Left ventricle myocardium inferior (tissue), 1 donor: ENCODE results near the gene PRDM16. TPM values are rescaled to one million over a fixed set of nuclear protein-coding genes. Genes with fewer than 3 reads are reported as not detected.

ENCODE experiments used
- DNase-seq: peaks from one replicate; pipeline ENCODE4 v3.0.0-alpha.2; 2020
- H3K27ac ChIP-seq: fragments of 200-600 bp; replicated peaks from 2 replicates; pipeline ENCODE4 v1.8.0; 2021
- H3K27me3 ChIP-seq: fragments of 200-600 bp; 2 replicates; pipeline ENCODE4 v1.8.0; 2021; ENCODE audit warnings: low read depth
- H3K36me3 ChIP-seq: fragments of 200-600 bp; 2 replicates; pipeline ENCODE4 v1.8.0; 2021
- H3K4me1 ChIP-seq: fragments of 200-600 bp; 2 replicates; pipeline ENCODE4 v1.8.0; 2021
- H3K4me3 ChIP-seq: fragments of 200-600 bp; 2 replicates; pipeline ENCODE4 v1.8.0; 2021; ENCODE audit warnings: mild to moderate bottlenecking, moderate library complexity
- H3K9me3 ChIP-seq: fragments of 200-600 bp; replicated peaks from 2 replicates; pipeline ENCODE4 v1.8.0; 2021
- intact Hi-C: fragments of 100-400 bp; cut with micrococcal nuclease; formaldehyde crosslinking; loops from one replicate; pipeline ENCODE4 v1.11.0; 2022
- total RNA-seq: library from RNA; stranded (reverse); fragmentation: NEBNext Ultra II Directional; extraction: Animal tissue kit (Norgen Biotek cat#: 25700); gene quantifications from one replicate; pipeline ENCODE4 v1.2.1, GENCODE V29; 2021
- TF ChIP-seq, protein P1 (sequence below): fragments of 200-600 bp; IDR thresholded peaks from 2 replicates; pipeline ENCODE4 v1.8.0; 2021; ENCODE audit warnings: antibody characterized with exemption, mild to moderate bottlenecking, borderline replicate concordance
- donor health status: DM: no; HTN: yes; CAD: no; lungs with severe emphysema.

The PRDM16 gene
- total RNA-seq, 1 donor from 2014 or later, result 16.6 TPM

GRCh38 chr1:3419415-3420204 lies 350.6 kb downstream of the PRDM16 start:
- intact Hi-C loops, result loop anchor here (5.0 kb wide), 1 partner anchor 407 kb away; no protein-coding TSS in a partner anchor
- TF ChIP-seq, protein P1, sequence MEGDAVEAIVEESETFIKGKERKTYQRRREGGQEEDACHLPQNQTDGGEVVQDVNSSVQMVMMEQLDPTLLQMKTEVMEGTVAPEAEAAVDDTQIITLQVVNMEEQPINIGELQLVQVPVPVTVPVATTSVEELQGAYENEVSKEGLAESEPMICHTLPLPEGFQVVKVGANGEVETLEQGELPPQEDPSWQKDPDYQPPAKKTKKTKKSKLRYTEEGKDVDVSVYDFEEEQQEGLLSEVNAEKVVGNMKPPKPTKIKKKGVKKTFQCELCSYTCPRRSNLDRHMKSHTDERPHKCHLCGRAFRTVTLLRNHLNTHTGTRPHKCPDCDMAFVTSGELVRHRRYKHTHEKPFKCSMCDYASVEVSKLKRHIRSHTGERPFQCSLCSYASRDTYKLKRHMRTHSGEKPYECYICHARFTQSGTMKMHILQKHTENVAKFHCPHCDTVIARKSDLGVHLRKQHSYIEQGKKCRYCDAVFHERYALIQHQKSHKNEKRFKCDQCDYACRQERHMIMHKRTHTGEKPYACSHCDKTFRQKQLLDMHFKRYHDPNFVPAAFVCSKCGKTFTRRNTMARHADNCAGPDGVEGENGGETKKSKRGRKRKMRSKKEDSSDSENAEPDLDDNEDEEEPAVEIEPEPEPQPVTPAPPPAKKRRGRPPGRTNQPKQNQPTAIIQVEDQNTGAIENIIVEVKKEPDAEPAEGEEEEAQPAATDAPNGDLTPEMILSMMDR, result no peak
- peaks cover 56% of the 10 kb centered on the region for H3K4me1 ChIP-seq
- no peaks in the 10 kb centered on the region for H3K27me3 ChIP-seq
- H3K27ac ChIP-seq, result no peak overlapping the region
- H3K9me3 ChIP-seq, result peaks cover 8% of the 10 kb centered on the region
- H3K36me3 ChIP-seq, result peaks cover 8% of the 10 kb centered on the region
- DNase-seq, result no peak
- H3K4me3 ChIP-seq, result no peak overlapping the region

DNA sequence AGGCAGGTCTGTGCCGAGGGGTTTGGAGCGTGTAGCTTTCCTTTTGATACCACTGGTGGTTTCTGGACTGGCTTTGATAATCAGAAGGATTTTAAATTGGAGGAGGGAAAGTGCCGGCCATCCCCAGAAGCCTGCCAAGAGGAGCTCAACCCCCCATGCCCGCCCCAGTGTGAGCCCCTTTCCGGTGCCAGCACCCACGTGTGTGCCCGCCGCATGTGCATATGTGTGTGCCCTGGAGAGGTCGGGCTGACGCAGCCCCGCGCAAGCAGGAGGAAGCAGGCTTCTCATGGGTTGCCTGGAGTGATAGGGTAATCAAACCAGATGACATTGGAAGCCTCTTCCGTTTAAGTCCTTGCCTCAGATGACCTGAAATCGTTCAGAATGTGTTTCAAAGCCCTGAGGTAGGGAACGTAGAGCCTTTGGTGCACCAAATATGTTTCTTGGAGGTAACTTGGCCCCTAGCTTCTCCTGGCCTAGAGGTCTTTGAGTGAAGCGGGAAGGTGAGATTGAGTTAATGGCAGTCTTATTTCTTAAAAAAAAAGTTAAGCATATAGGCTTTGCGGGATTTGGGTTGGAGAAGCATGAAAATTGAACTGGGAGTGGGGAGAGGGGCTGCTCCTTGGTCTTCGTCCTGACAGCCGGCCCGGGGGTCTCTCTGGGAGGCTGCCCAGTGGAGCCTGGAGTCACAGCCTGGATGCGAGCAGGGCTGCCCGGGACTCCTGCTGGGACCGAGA lies 351.4 kb downstream of the PRDM16 start:
- intact Hi-C loops, result loop anchor here (5.0 kb wide), 1 partner anchor 408 kb away; no protein-coding TSS in a partner anchor
- TF ChIP-seq, protein P1, result no peak
- no peak for DNase-seq
- H3K36me3 ChIP-seq, result peaks cover 8% of the 10 kb centered on the region
- peaks cover 8% of the 10 kb centered on the region for H3K9me3 ChIP-seq
- H3K4me1 ChIP-seq, result peaks cover 56% of the 10 kb centered on the region
- no peak overlapping the region for H3K4me3 ChIP-seq
- H3K27me3 ChIP-seq, result peaks cover under 1% of the 10 kb centered on the region
- H3K27ac ChIP-seq, result no peak overlapping the region

DNA sequence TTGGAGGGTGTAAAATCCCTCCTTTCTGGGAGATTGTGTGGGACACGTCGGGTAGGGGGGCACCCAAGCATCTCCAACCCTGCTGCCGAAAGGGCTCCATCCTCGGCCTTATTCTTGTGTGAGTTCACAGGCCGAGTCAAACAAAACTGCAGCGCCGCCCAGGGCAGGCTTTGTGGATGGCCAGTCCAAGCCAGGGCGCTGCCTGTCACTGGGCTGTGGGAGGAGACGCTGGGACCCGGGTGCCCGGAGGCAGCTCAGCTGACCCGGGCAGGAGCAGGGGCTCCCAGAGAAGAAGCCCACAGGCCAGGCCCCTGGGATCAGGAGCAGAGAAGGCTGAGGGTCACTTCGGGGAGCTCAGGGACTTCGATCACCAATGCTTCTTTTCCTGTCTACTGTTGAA lies 353.6 kb downstream of the PRDM16 start:
- H3K4me3 ChIP-seq, result peak overlapping the region; percentile 38
- peaks cover 19% of the 10 kb centered on the region for H3K36me3 ChIP-seq
- DNase-seq, result no peak
- peaks cover 3% of the 10 kb centered on the region for H3K27me3 ChIP-seq
- TF ChIP-seq, protein P1, result no peak
- intact Hi-C loops, result loop anchor here (5.0 kb wide), 1 partner anchor 410 kb away; no protein-coding TSS in a partner anchor
- peaks cover 48% of the 10 kb centered on the region for H3K4me1 ChIP-seq
- H3K27ac ChIP-seq, result peak overlapping the region; percentile 93
- H3K9me3 ChIP-seq, result no peaks in the 10 kb centered on the region

GRCh38 chr1:3423245-3423829 lies 354.3 kb downstream of the PRDM16 start:
- Histone ChIP-seq H3K4me1 (peaks cover 48% of the 10 kb centered on the region), H3K27ac (peak overlapping the region; percentile 93), H3K27me3 (peaks cover 3% of the 10 kb centered on the region), H3K9me3 (no peaks in the 10 kb centered on the region), H3K4me3 (peak overlapping the region; percentile 38), H3K36me3 (peaks cover 15% of the 10 kb centered on the region)
- intact Hi-C loops, result loop anchor here (5.0 kb wide), 1 partner anchor 411 kb away; no protein-coding TSS in a partner anchor
- DNase-seq, result peak; percentile 88
- TF ChIP-seq, protein P1, result no peak

DNA sequence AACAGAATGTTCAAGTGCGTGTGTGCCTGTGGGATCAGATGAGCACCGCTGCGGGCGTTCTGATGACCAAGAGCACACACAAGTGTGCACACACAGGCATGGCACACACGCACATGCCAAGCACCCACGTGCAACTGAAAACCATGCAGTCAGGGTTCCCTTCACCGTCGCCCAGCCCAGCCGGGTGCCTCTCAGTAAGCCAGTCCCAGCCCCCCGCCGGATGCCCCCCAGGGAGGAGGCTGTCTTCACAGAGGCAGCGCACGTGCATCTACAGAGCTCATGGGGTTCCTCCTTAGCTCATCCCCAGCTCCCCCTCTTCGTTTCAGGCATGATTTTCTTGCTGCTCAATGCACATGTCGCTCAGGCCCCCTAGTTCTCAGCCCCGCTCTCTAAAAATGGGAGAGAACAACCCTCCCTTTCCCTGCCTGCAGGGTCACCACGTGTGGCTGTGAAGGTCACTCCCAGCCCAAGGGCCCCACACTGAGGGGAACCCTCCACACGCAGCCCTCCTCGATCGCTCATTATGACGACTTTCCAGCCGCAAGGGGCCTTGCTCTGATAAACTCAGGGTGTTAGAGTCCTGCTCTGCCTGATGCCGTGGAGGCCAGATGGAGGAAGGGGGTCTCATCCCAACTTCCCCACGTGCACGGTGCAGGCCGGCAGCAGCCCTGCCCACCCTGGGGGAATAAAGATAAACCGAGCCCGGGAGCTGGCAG lies 355.1 kb downstream of the PRDM16 start:
- peak overlapping the region; percentile 93 for H3K27ac ChIP-seq
- intact Hi-C loops, result loop anchor here (5.0 kb wide), 1 partner anchor 412 kb away; no protein-coding TSS in a partner anchor
- TF ChIP-seq, protein P1, result no peak
- H3K4me3 ChIP-seq, result no peak overlapping the region
- no peak for DNase-seq
- peaks cover 45% of the 10 kb centered on the region for H3K4me1 ChIP-seq
- peaks cover 3% of the 10 kb centered on the region for H3K27me3 ChIP-seq
- H3K9me3 ChIP-seq, result no peaks in the 10 kb centered on the region
- peaks cover 11% of the 10 kb centered on the region for H3K36me3 ChIP-seq
